Fibroblast of lung (primary cell): ENCODE results near the gene NFKBIE. TPM values are rescaled to one million over a fixed set of nuclear protein-coding genes. Genes with fewer than 3 reads are reported as not detected.
A peak's percentile ranks its signal among the peaks of the same experiment; 100 is the strongest.

Experiments
- DNase-seq, 2 donors: peaks; one replicate each; pipeline versions ENCODE4 v3.0.0 to v3.0.0-alpha.2; 2010; ENCODE audit warnings: low read depth in 2 of 2
- H2AFZ ChIP-seq: 2 replicates; pipeline ENCODE4 v1.5.1; 2012; ENCODE audit warnings: low read length, control low read depth, inconsistent platforms
- H3K27ac ChIP-seq: 2 replicates; pipeline ENCODE4 v1.5.1; 2011; ENCODE audit warnings: low read length, control low read depth; ENCODE audit not compliant: insufficient read depth
- H3K27me3 ChIP-seq: 2 replicates; pipeline ENCODE4 v1.5.1; 2011; ENCODE audit warnings: mild to moderate bottlenecking, low read length; ENCODE audit not compliant: control insufficient read depth, insufficient read depth
- H3K36me3 ChIP-seq: 2 replicates; pipeline ENCODE4 v1.5.1; 2011; ENCODE audit warnings: low read length; ENCODE audit not compliant: control insufficient read depth, insufficient read depth
- H3K4me1 ChIP-seq: 2 replicates; pipeline ENCODE4 v1.5.1; 2011; ENCODE audit warnings: low read length; ENCODE audit not compliant: control insufficient read depth, insufficient read depth; ENCODE audit errors: extremely low read depth
- H3K4me2 ChIP-seq: 2 replicates; pipeline ENCODE4 v1.5.1; 2011; ENCODE audit warnings: low read length, control low read depth; ENCODE audit not compliant: insufficient read depth; ENCODE audit errors: extremely low read depth
- H3K4me3 ChIP-seq, 4 experiments: fragments of 200-600 bp in 1 of 4; sonication (generic) in 1 of 4; replicated peaks in 1 of 4; 2 replicates each; pipeline ENCODE4 v1.5.1; 2011 to 2016; ENCODE audit warnings: low read length in 4 of 4, low read depth in 3 of 4, mild to moderate bottlenecking in 3 of 4, control low read depth in 2 of 4, inconsistent platforms in 1 of 4, mixed read lengths in 1 of 4; ENCODE audit not compliant: insufficient read depth in 1 of 4; ENCODE audit errors: control extremely low read depth in 1 of 4
- H3K79me2 ChIP-seq: 2 replicates; pipeline ENCODE4 v1.5.1; 2012; ENCODE audit warnings: mild to moderate bottlenecking, low read length, inconsistent platforms; ENCODE audit not compliant: control insufficient read depth, insufficient read depth
- H3K9ac ChIP-seq: 2 replicates; pipeline ENCODE4 v1.5.1; 2011; ENCODE audit warnings: mild to moderate bottlenecking, low read length, control low read depth; ENCODE audit not compliant: insufficient read depth
- H3K9me3 ChIP-seq: 2 replicates; pipeline ENCODE4 v1.5.1; 2012; ENCODE audit warnings: low read depth, low read length; ENCODE audit not compliant: control insufficient read depth, insufficient read depth
- H4K20me1 ChIP-seq: 2 replicates; pipeline ENCODE4 v1.5.1; 2011; ENCODE audit warnings: low read length; ENCODE audit not compliant: control insufficient read depth, insufficient read depth; ENCODE audit errors: extremely low read depth
- CTCF ChIP-seq, 2 donors: IDR thresholded peaks in 1 of 2; conservative IDR thresholded peaks in 1 of 2; 1 replicate in 1 of 2; 2 replicates in 1 of 2; pipeline ENCODE4 v1.5.1; 2011 to 2012; ENCODE audit warnings: low read length in 2 of 2, control low read depth in 1 of 2, inconsistent platforms in 1 of 2, low read depth in 1 of 2, mild to moderate bottlenecking in 1 of 2
- EZH2 ChIP-seq: IDR thresholded peaks from 2 replicates; pipeline ENCODE4 v1.5.1; 2012; ENCODE audit warnings: low read length, control low read depth, mild to moderate bottlenecking; ENCODE audit errors: missing control alignments
- polyA plus RNA-seq, 2 donors: library from polyadenylated mRNA; depleted of rRNA in 1 of 2; stranded (reverse) in 1 of 2; unstranded in 1 of 2; fragments of >200 nt; gene quantifications; 2 replicates each; pipeline ENCODE4 v1.2.1, GENCODE V29; 2011 to 2012; ENCODE audit warnings: missing spikeins in 1 of 2
- total RNA-seq: library from RNA; depleted of rRNA; stranded (reverse); fragments of >200 nt; gene quantifications from 2 replicates; pipeline ENCODE4 v1.2.1, GENCODE V29; 2014

NFKBIE gene
- total and polyA plus RNA-seq, 2 donors (not counting 1 experiment from before 2014, with no cell fraction given): 1.6 to 5.4 TPM

- Histone ChIP-seq H3K9ac (no peak within 1 kb of the TSS), H3K79me2 (no peaks in the 10 kb centered on the region), H3K4me2 (no peak within 1 kb of the TSS), H3K27me3 (peaks cover 44% of the 10 kb centered on the region), H2AFZ (no peak within 1 kb of the TSS), H3K27ac (no peak within 1 kb of the TSS), H4K20me1 (peaks cover 2% of the 10 kb centered on the region), H3K36me3 (no peaks in the 10 kb centered on the region), H3K9me3 (no peaks in the 10 kb centered on the region), H3K4me3 (peak within 1 kb of the TSS in 1 of 4 experiments; percentile 10), H3K4me1 (no peaks in the 10 kb centered on the region)
- TF ChIP-seq CTCF (conservative IDR thresholded peaks at IDR 0.05 in 1 of 2, IDR thresholded peaks at IDR 0.05 in 1 of 2; ENCODE audit: low read depth in 1 of 2, low read length in 2 of 2) (no peak), EZH2 (peak; percentile 99)
- no peak for DNase-seq
These were observed 4.7 kb upstream of the NFKBIE start, which contains the start of gene TMEM151B for GRCh38 chr6:44269921-44270525. Gene TMEM151B, plus strand, starts transcription at chr6:44270450. Its CDS starts 293 bp downstream, at chr6:44270743.

GRCh38 chr6:44269178-44269920 is 4.0 kb upstream of the NFKBIE start:
- no peak for DNase-seq
- Histone ChIP-seq H3K36me3 (no peaks in the 10 kb centered on the region), H3K27me3 (peaks cover 44% of the 10 kb centered on the region), H4K20me1 (peaks cover 2% of the 10 kb centered on the region), H2AFZ (no peak overlapping the region), H3K4me3 (no peak overlapping the region), H3K79me2 (no peaks in the 10 kb centered on the region), H3K4me2 (no peak overlapping the region), H3K9ac (no peak overlapping the region), H3K27ac (no peak overlapping the region), H3K4me1 (peaks cover 3% of the 10 kb centered on the region), H3K9me3 (no peaks in the 10 kb centered on the region)
- TF ChIP-seq CTCF (conservative IDR thresholded peaks at IDR 0.05 in 1 of 2, IDR thresholded peaks at IDR 0.05 in 1 of 2; ENCODE audit: low read depth in 1 of 2, low read length in 2 of 2): no peak
- no peak for TF ChIP-seq EZH2

DNA sequence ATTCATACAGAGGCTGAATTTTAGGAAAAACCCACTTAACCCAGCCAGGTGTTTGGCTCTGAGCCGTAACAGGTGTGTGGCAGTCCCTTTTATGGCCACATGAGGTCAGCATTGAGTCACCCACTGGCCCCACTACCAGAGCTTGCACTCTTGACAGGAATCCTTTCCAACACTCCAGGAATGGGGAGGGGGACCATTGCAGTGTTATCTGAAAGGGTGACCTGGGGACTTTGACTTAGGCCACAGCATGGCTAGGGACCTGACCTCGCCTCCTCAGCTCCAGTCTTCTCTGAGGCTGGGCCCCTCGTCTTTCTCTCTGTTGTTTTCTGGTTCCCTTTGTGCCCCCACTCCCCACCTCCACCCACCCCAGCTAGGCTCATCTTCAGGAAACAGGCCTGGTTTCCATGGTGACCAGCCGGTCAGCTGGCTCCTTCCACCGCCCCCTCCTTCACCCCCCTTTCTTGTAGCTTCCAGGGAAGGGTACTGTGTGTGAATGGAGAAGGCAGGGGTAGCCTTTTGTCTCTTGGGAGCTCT is 2.8 kb upstream of the NFKBIE start:
- Histone ChIP-seq H3K27ac (no peak overlapping the region), H3K36me3 (no peaks in the 10 kb centered on the region), H3K79me2 (no peaks in the 10 kb centered on the region), H3K9ac (no peak overlapping the region), H3K4me3 (no peak overlapping the region), H2AFZ (no peak overlapping the region), H3K9me3 (no peaks in the 10 kb centered on the region), H3K27me3 (peaks cover 43% of the 10 kb centered on the region), H3K4me2 (no peak overlapping the region), H4K20me1 (peaks cover 2% of the 10 kb centered on the region), H3K4me1 (peaks cover 5% of the 10 kb centered on the region)
- no peak for TF ChIP-seq EZH2
- TF ChIP-seq CTCF (conservative IDR thresholded peaks at IDR 0.05 in 1 of 2, IDR thresholded peaks at IDR 0.05 in 1 of 2; ENCODE audit: low read depth in 1 of 2, low read length in 2 of 2): peak; percentile 99
- peak; percentile 17 to 51 for DNase-seq
